ENCODE results near the gene DLGAP1.

DNA sequence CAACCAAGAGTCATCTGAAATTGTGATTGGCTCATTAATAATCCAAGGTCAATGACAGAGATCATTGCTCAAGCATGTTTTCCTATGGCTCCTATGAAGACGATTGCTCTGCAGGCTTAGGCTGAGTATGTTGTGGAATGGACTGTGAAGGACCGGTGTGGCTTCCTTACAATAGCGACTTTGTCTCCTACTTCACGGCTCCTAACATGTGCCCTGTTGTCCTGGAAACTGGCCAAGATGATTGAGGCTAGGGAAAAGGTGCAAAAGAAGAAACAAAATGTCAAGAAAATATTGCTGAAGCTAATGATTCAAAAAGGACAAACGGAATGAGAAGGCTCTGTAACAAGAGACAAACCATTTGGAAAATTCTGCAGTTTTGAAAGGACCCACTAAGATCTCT lies 24.3 kb downstream of the DLGAP1 start:
- TF ChIP-seq POLR2A (IDR thresholded peaks at IDR 0.05), result no peak
- TF ChIP-seq POLR2AphosphoS5 (IDR thresholded peaks at IDR 0.05), result no peak
- TF ChIP-seq, protein P1, sequence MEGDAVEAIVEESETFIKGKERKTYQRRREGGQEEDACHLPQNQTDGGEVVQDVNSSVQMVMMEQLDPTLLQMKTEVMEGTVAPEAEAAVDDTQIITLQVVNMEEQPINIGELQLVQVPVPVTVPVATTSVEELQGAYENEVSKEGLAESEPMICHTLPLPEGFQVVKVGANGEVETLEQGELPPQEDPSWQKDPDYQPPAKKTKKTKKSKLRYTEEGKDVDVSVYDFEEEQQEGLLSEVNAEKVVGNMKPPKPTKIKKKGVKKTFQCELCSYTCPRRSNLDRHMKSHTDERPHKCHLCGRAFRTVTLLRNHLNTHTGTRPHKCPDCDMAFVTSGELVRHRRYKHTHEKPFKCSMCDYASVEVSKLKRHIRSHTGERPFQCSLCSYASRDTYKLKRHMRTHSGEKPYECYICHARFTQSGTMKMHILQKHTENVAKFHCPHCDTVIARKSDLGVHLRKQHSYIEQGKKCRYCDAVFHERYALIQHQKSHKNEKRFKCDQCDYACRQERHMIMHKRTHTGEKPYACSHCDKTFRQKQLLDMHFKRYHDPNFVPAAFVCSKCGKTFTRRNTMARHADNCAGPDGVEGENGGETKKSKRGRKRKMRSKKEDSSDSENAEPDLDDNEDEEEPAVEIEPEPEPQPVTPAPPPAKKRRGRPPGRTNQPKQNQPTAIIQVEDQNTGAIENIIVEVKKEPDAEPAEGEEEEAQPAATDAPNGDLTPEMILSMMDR (IDR thresholded peaks at IDR 0.05), result no peak
- no peak for TF ChIP-seq EP300 (IDR thresholded peaks at IDR 0.05)

Data from gastroesophageal sphincter (tissue), 3 donors.